Peyer's patch (tissue), 4 donors: ENCODE data around the gene LRRC74A. TPM values are rescaled to one million over a fixed set of nuclear protein-coding genes. Genes with fewer than 3 reads are reported as not detected.

Source experiments
- DNase-seq, 3 donors: peaks; one replicate each; pipeline ENCODE4 v3.0.0-alpha.2; 2017 to 2019
- H3K27ac ChIP-seq, 4 donors: fragments of 200-600 bp; sonication (generic); one replicate each; pipeline ENCODE4 v1.5.1; 2016 to 2019
- H3K27me3 ChIP-seq, 2 donors: fragments of 200-600 bp; sonication (generic); one replicate each; pipeline ENCODE4 v1.5.1; 2019
- H3K36me3 ChIP-seq, 3 donors: fragments of 200-600 bp; sonication (generic); one replicate each; pipeline ENCODE4 v1.5.1; 2016 to 2019
- H3K4me1 ChIP-seq, 4 donors: fragments of 200-600 bp; sonication (generic); one replicate each; pipeline ENCODE4 v1.5.1; 2016 to 2019
- H3K4me3 ChIP-seq, 4 donors: fragments of 200-600 bp; sonication (generic); 1 replicate in 3 of 4; 2 replicates in 1 of 4; pipeline ENCODE4 v1.5.1; 2016 to 2019; ENCODE audit warnings: mild to moderate bottlenecking in 1 of 4
- H3K9me3 ChIP-seq, 4 donors: fragments of 200-600 bp; sonication (generic); one replicate each; pipeline ENCODE4 v1.5.1; 2016 to 2019; ENCODE audit warnings: mild to moderate bottlenecking in 1 of 4
- CTCF ChIP-seq, 6 experiments: fragments of 450-650 bp in 4 of 6; fragments of 200-600 bp in 2 of 6; sonication (generic) in 1 of 6; IDR thresholded peaks; one replicate each; pipeline ENCODE4 v1.5.1; 2017 to 2019; ENCODE audit warnings: antibody characterized with exemption in 6 of 6, mild to moderate bottlenecking in 3 of 6, moderate library complexity in 1 of 6
- POLR2A ChIP-seq, 2 donors: fragments of 450-650 bp; IDR thresholded peaks; one replicate each; pipeline ENCODE4 v1.5.1; 2017; ENCODE audit warnings: antibody characterized with exemption in 2 of 2, mild to moderate bottlenecking in 2 of 2, moderate library complexity in 2 of 2
- total RNA-seq, 4 donors: library from RNA; depleted of rRNA; stranded (reverse); fragments of >200 nt; gene quantifications; one replicate each; pipeline ENCODE4 v1.1.0, GENCODE V29; 2016

Gene LRRC74A
- total RNA-seq, 4 donors from 2014 or later = not detected

GRCh38 chr14:76829650-76830421 lies 3.6 kb downstream of the LRRC74A start:
- H3K27me3 ChIP-seq = no peaks in the 10 kb centered on the region
- DNase-seq = no peak
- H3K36me3 ChIP-seq = no peaks in the 10 kb centered on the region
- TF ChIP-seq POLR2A (IDR thresholded peaks at IDR 0.05) (no peak), CTCF (IDR thresholded peaks at IDR 0.05) (no peak)
- no peaks in the 10 kb centered on the region for H3K9me3 ChIP-seq
- H3K4me1 ChIP-seq = no peaks in the 10 kb centered on the region
- no peak overlapping the region for H3K27ac ChIP-seq
- no peak overlapping the region for H3K4me3 ChIP-seq

GRCh38 chr14:76830556-76830955 lies 4.3 kb downstream of the LRRC74A start:
- no peak for TF ChIP-seq CTCF (IDR thresholded peaks at IDR 0.05)
- TF ChIP-seq POLR2A (IDR thresholded peaks at IDR 0.05) = no peak
- no peaks in the 10 kb centered on the region for H3K27me3 ChIP-seq
- H3K4me1 ChIP-seq = no peaks in the 10 kb centered on the region
- no peaks in the 10 kb centered on the region for H3K9me3 ChIP-seq
- no peak overlapping the region for H3K4me3 ChIP-seq
- no peak overlapping the region for H3K27ac ChIP-seq
- no peaks in the 10 kb centered on the region for H3K36me3 ChIP-seq
- no peak for DNase-seq

- H3K4me1 ChIP-seq = no peaks in the 10 kb centered on the region
- no peak for TF ChIP-seq POLR2A (IDR thresholded peaks at IDR 0.05)
- no peak for TF ChIP-seq CTCF (IDR thresholded peaks at IDR 0.05)
- no peaks in the 10 kb centered on the region for H3K27me3 ChIP-seq
- H3K36me3 ChIP-seq = no peaks in the 10 kb centered on the region
- H3K4me3 ChIP-seq = no peak overlapping the region
- no peak for DNase-seq
- H3K9me3 ChIP-seq = no peaks in the 10 kb centered on the region
- no peak overlapping the region for H3K27ac ChIP-seq
Measured at GRCh38 chr14:76832503-76832988, 6.3 kb downstream of the LRRC74A start.

GRCh38 chr14:76833011-76833410 lies 6.8 kb downstream of the LRRC74A start:
- Histone ChIP-seq H3K27me3 (no peaks in the 10 kb centered on the region), H3K36me3 (no peaks in the 10 kb centered on the region), H3K4me3 (no peak overlapping the region), H3K27ac (no peak overlapping the region), H3K9me3 (no peaks in the 10 kb centered on the region), H3K4me1 (no peaks in the 10 kb centered on the region)
- no peak for TF ChIP-seq CTCF (IDR thresholded peaks at IDR 0.05)
- DNase-seq = no peak

- Histone ChIP-seq H3K27ac (no peak overlapping the region), H3K9me3 (no peaks in the 10 kb centered on the region), H3K4me1 (no peaks in the 10 kb centered on the region), H3K36me3 (no peaks in the 10 kb centered on the region), H3K4me3 (no peak overlapping the region), H3K27me3 (no peaks in the 10 kb centered on the region)
- no peak for TF ChIP-seq CTCF (IDR thresholded peaks at IDR 0.05)
- TF ChIP-seq POLR2A (IDR thresholded peaks at IDR 0.05) = no peak
- DNase-seq = no peak
Measured at GRCh38 chr14:76834241-76834661, 8.0 kb downstream of the LRRC74A start.
